Activated CD8-positive, alpha-beta memory T cell treated with anti-CD3 and anti-CD28 coated beads for 36 hours (primary cell): ENCODE measurements around the gene PIGL. TPM values are rescaled to one million over a fixed set of nuclear protein-coding genes. Genes with fewer than 3 reads are reported as not detected.

Experiments used
- CTCF ChIA-PET: fragments of 350-600 bp; sonication (Branson Sonifier 250); formaldehyde crosslinking; loops from one replicate; lab custom pipeline; 2021; ENCODE audit warnings: antibody characterized with exemption; lab: Charles Lee
- POLR2A ChIA-PET: fragments of 350-600 bp; sonication (Branson Sonifier 250); formaldehyde crosslinking; loops from one replicate; lab custom pipeline; 2021; ENCODE audit warnings: antibody characterized with exemption; lab: Charles Lee
- total RNA-seq, 2 experiments: library from RNA; stranded (reverse); gene quantifications; one replicate each; pipeline ENCODE4 v1.2.3, GENCODE V29; 2021

PIGL gene
- total RNA-seq, 2 experiments from 2014 or later: 31.8 to 32.6 TPM

DNA sequence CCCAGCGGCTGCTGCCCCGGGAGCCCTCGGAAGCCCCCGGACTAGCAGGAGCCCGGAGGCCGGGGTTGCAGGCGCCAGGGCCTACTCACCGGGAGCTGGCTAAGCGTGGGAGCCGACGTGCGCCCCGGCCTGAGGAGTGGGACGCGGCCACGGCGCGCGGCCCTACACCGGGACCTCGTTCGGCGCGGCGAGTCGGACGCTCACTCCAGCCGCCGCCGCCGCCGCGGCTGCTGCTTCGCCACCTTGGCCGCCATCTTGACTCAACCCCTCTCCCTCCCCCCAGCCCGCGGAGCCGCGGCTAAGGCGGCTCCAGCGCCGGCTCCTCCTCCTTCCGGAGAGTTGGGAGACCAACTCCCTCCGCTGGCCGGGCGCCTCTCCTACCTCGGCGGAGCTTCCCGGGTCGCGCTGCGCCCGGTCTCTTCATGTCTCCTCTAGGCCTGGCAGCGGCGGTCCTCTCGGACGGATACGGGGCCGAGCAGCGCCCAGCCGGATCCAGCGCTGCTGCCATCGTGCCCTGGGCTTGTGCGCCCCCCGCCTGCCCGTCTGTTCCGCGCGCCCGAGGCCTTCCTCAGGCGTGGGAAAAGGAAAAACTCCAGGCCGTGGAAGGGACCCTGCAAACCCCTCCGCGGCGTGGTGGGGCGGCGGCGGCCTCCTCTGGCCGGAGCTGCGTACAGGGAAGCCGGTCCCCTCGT lies 1.6 kb upstream of the PIGL start, which contains the start of gene NCOR1:
Gene NCOR1 (minus strand): TSS at position 262 of the 692 bp plus-strand sequence. CDS start 20,965 bp downstream, outside the sequence.
- CTCF ChIA-PET: interaction anchor here (0.6 to 1.1 kb wide), 2 partner anchors 15 to 188 kb away, joined by 3 to 5 read pairs; no protein-coding TSS in a partner anchor
- POLR2A ChIA-PET: interaction anchor here (0.7 to 1.3 kb wide), 3 partner anchors 11 to 137 kb away, joined by 3 to 5 read pairs (median 4); no protein-coding TSS in a partner anchor

DNA sequence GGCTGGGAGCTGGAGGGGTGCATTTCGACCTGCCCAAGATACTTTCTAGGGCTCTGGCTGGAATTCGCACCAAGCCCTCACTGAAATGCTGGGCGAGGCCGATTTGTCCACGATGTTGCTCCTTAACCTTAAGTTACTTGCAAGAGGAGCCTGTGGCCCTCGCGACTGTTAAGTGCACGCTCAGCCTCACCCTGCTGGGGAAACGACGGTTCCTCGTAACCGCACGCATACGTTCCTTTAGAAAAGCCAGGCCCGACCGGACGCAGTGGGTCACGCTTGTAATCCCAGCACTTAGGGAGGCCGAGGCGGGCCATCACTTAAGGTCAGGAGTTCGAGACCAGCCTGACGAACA lies 1.1 kb upstream of the PIGL start:
- ChIA-PET CTCF (interaction anchor here (1.1 kb wide), 1 partner anchor 14 kb away, joined by 5 read pairs; no protein-coding TSS in a partner anchor), POLR2A (interaction anchor here (0.6 to 1.3 kb wide), 3 partner anchors 10 to 70 kb away, joined by 3 to 4 read pairs (median 4); no protein-coding TSS in a partner anchor)

DNA sequence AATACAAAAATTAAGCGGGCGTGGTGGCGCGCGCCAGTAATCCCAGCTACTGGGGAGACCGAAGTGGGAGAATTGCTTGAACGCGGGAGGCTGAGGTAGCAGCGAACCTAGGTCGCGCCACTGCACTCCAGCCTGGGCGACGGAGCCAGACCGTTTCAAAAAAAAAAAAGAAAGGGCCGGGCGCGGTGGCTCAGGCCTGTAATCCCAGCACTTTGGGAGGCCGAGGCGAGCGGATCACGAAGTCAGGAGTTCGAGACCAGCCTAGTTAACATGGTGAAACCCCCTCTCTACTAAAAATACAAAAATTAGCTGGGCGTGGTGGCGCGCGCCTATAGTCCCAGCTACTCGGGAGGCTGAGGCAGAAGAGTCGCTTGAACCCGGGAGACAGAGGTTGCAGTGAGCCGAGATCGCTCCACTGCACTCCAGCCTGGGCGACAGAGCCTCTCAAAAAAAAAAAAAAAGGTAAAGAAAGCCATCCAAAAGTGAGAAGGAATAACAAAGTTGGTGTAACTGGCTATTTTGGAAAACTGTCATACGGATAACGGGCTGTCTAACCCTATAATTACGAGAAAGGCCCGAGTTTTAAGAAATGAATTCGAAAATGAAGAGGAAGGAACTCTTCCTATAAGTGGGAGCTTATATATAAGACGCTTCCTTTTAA lies 539 bp upstream of the PIGL start:
- ChIA-PET POLR2A (interaction anchor here (0.6 to 1.3 kb wide), 3 partner anchors 29 to 164 kb away, joined by 4 read pairs; partner anchors contain the start of gene UBB), CTCF (interaction anchor here (1.1 kb wide), 1 partner anchor 14 kb away, joined by 5 read pairs; no protein-coding TSS in a partner anchor)

DNA sequence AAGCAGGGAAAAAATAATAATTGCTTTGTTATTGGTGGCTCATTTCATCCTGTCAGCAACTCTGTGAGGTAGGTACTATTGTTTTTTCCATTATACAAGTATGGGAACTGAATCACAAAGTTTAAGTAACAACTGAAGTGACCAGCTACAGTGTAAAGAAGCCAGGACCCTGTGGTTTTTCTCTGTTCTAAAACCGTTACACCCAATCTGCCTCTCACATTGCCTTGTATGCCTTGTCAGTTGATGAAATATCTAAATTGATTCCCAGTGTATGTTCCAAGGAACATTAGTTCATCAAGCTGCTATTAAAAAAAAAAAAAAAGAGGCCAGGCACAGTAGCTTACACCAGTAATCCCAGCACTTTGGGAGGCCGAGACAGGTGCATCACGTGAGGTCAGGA lies 5.4 kb downstream of the PIGL start:
- POLR2A ChIA-PET: interaction anchor here (0.6 kb wide), 1 partner anchor 67 kb away, joined by 3 read pairs; no protein-coding TSS in a partner anchor
- CTCF ChIA-PET: interaction anchor here (1.1 kb wide), 1 partner anchor 62 kb away, joined by 3 read pairs; no protein-coding TSS in a partner anchor

DNA sequence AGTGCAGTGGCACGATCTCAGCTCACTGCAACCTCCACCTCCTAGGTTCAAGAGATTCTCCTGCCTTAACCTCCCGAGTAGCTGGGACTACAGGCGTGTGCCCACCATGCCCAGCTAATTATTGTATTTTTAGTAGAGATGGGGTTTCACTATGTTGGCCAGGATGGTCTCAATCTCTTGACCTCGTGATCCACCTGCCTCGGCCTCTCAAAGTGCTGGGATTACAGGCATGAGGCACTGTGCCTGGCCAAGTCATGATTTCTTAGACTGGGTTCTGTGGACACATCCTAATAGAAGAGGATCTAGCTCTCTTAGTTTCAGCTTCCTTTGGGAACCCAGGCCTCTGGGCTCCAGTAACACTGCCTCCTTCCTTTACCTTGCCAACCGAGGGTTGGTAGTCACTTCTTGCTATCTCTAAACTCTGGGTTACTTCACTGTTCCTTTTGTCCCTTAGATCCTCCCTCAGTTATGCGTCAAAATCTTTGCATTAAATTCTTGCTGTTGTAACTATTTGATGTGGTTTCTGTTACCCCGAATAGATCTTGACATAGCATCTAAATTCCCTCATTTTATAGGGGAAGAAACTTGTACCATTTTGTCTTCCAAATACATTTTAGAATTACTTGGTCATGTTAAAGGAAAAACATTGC lies 13.0 kb downstream of the PIGL start:
- ChIA-PET CTCF (interaction anchor here (0.7 to 2.0 kb wide), 5 partner anchors 9 to 135 kb away, joined by 3 to 7 read pairs (median 5); partner anchors contain the start of genes CENPV and NCOR1), POLR2A (interaction anchor here (0.6 kb wide), 2 partner anchors 134 to 961 kb away, joined by 3 to 4 read pairs; no protein-coding TSS in a partner anchor)

DNA sequence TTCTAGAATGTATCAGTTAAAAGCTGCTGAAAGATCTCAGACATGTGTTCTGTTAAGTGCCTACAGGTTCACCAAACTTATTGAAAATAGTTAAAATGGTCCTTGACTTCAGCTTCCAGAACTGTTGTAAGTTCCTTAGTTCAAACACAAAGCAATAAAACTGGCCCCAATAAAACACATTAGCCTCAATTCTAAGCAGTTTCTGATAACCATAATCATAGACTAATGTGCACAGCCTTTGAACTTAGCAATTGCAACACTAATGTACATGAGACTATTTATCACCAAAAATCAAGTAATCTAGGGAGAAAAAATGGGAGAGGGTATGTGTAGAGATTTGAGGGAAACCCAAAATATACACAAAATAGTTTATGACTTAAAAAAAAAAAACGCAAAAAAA lies 15.4 kb downstream of the PIGL start:
- POLR2A ChIA-PET: interaction anchor here (0.7 kb wide), 1 partner anchor 336 kb away, joined by 3 read pairs; no protein-coding TSS in a partner anchor

DNA sequence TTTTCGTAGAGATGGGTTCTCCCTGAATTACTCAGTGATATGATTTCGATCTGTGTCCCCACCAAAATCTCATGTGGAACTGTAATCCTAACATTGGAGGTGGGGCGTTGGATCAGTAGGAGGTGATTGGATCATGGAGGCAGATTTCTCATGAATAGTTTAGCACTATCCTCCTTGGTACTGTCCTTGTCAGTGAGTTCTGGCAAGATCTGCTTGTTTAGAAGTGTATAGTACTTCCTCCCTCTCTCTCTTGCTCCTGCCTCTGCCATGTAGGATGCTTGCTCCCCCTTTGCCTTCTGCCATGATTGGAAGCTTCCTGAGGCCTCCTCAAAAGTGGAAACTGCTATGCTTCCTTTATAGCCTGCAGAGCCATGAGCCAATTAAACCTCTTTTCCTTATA lies 22.9 kb downstream of the PIGL start:
- ChIA-PET POLR2A (no interaction called here), CTCF (interaction anchor here (1.7 kb wide), 1 partner anchor 10 kb away, joined by 5 read pairs; no protein-coding TSS in a partner anchor)

More for the DNA sequence above, 15.4 kb downstream of the PIGL start:
- CTCF ChIA-PET: no interaction called here

DNA sequence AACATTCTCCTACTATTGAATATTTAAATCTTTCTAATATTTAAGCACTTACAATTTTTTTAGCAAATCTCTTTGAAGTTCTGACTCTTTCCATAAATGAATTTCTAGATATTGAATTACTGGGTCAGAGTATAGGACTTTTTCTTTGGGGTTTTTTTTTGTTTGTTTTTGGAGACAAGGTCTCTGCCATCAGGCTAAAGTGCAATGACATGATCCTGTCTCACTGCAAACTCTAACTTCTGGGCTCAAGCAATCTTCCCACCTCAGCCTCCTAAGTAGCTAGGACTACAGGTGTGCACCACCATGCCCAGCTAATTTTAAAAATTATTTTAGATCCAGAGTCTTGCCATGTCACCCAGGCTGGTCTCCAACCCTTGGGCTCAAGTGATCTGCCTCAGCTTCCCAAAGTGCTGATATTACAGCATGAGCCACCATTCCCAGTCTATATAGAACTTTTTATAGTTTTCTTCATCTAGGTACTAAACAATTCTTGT lies 24.9 kb downstream of the PIGL start:
- POLR2A ChIA-PET: no interaction called here
- CTCF ChIA-PET: no interaction called here

DNA sequence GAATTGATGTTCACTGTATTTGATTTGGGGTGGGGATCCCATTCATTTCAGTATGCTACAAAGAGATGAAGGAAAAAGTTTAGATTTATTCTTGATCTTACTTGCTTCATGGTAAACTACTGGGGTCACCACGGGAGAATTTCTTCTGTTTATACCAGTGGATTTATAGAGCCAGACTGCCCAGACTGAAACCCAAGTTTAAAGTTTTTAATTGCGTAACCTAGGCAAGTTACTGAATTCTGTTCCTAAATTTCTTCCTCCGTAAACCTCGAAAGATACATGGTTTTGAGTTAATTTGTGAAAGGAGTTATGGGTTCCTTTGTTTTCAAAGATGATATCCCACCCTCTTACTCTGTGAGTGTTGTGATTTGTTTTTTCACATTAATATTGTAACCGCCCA lies 26.4 kb downstream of the PIGL start:
- CTCF ChIA-PET: no interaction called here
- POLR2A ChIA-PET: no interaction called here

DNA sequence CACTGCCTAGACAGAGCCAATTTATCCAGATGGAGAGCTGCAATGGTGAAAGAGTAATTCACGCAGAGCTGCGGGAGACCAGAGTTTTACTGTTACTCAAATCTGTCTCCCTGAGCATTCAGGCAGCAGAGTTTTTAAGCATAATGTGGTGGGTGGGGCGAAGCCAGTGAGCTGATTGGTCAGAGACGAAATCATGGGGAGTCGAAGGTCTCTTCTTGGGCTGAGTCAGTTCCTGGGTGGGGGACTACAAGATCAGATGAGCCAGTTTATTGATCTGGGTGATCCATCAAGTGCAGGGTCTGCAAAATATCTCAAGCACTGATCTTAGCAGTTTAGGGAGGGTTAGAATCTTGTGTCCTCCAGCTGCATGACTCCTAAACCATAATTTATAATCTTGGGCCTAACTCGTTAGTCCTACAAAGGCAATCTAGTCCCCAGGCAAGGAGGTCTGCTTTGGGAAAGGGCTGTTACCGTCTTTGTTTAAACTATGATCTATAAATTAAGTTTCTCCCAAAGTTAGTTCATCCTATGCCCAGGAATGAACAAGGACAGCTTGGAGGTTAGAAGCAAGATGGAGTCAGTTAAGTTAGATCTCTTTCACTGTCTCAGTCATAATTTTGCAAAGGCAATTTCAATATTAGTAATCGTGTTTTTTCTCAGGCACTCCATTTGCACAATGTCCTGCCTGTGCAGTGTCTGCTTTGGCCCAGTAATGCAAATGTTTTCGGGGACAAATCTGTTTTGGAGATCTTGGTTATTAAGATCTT lies 27.0 kb downstream of the PIGL start:
- CTCF ChIA-PET: no interaction called here
- POLR2A ChIA-PET: no interaction called here

DNA sequence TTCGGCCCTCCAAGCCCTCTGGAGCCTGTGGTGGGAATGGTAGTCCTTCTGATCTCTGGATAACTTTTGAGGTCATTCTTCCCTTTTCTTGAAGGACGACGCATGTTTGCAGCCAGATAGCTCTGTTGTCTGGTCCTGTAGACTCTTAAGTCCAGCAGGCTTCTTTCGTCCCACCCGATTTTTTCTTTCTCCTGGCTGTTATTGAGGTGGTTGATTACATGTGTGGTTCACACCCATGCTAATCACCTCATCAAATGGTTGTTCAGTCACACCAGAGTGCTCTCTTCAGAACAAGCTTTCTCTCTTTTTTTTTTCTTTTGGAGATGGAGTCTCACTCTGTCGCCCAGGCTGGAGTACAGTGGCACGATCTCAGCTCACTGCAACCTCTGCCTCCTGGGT lies 30.6 kb downstream of the PIGL start:
- CTCF ChIA-PET: no interaction called here
- POLR2A ChIA-PET: no interaction called here

DNA sequence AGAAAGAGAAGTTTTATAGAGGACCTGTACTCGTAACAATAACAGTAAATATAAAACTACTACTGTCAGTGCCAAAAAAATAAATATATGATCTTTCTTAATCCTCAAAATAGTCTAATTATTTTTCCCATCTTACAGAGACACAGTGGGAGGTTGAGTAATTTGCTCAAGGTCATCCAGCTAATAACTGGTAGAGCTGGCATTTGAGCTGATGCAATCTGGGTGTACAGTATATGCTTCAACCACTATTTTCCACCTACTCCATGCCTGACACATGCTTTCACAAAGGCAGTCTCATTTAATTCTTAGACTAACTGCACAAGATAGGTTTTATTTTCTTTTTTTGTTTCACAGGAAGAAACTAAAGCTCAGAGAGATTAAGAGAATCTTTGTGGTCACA lies 33.6 kb downstream of the PIGL start:
- POLR2A ChIA-PET: interaction anchor here (0.5 to 1.0 kb wide), 2 partner anchors 19 to 34 kb away, joined by 3 read pairs; no protein-coding TSS in a partner anchor
- CTCF ChIA-PET: interaction anchor here (1.0 kb wide), 1 partner anchor 25 kb away, joined by 3 read pairs; no protein-coding TSS in a partner anchor

DNA sequence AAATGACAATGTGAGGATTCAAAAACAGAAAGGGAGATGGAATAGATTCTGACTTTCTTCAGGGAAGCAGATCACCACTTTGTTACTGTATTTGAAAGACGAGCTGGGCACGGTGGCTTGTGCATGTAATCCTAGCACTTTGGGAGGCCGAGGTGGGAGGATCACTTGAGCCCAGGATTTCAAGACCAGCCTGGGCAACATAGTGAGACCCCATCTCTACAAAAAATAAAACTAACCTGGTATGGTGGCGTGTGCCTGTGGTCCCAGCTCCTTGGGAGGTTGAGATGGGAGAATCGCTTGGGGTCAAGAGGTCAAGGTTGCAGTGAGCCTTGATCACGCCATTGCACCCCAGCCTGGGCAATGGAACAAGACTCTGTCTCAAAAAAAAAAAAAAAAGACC lies 34.0 kb downstream of the PIGL start:
- ChIA-PET POLR2A (interaction anchor here (1.0 kb wide), 1 partner anchor 33 kb away, joined by 3 read pairs; no protein-coding TSS in a partner anchor), CTCF (interaction anchor here (1.0 kb wide), 1 partner anchor 25 kb away, joined by 3 read pairs; no protein-coding TSS in a partner anchor)

DNA sequence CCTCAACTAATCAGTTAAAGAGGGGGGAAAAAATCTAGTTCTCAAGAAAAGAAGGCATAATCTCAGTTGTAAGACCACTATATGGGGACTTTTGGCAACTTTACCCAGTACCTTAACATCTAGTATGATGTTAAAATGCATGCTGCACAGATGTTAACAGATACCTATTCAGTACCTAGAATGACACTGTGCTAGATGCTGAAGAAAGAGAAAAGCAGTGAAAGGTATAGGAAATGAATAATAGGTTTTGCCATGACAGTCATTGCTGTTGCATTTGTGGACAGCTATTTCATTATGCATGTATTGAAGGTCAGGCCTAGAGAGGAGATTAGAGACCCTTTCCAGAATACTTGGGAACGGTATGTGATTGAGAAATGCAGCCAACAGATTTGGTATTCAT lies 34.5 kb downstream of the PIGL start:
- POLR2A ChIA-PET: interaction anchor here (1.0 kb wide), 1 partner anchor 33 kb away, joined by 3 read pairs; no protein-coding TSS in a partner anchor
- CTCF ChIA-PET: no interaction called here

DNA sequence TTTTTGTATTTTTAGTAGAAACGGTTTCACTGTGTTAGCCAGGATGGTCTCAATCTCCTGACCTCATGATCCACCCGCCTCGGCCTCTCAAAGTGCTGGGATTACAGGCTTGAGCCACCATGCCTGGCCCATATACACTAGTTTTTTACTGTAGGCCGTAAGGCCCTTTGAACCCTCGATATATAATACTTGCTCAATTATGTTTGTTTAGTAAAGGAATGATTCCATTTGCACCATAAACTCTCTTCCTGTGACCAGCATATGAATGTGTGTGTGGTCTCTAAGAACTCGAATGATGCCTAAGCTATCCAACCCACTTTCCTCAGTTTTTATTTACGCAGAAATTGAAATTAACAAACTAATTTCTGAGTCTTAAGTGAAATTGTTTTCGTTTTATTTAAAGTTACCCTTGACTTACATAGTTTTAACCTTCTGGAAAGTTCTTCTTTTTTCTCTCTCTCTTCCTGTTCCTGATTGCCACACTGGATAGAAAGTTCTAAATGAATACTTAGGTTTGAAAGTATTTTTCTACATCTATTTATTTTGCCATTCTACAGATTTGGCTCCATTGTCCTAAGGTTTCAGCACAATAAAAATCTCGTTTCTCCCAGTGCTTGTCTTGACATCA lies 37.9 kb downstream of the PIGL start:
- CTCF ChIA-PET: no interaction called here
- POLR2A ChIA-PET: no interaction called here

DNA sequence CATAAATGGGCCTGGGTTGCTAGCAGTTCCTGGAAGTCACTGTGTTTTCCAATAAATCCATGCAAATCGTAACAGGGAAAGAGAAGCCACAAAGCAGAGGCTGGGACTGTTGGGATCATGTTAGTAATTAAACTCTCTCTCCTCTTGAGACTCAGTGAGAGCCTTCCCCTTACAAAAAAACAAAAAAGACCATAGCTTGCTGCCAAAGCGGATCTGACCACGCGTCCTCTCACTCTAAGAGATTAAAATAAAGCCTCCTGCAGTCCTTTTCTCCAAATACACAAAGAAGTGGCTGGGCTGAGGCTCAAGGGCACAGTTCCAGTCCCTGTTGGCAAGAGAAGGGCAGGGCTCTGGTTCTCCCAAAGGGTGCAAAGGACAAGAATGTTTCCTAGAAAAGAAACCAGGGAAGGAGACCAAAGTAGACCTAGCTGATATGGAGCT lies 38.5 kb downstream of the PIGL start:
- POLR2A ChIA-PET: no interaction called here
- CTCF ChIA-PET: interaction anchor here (1.1 kb wide), 1 partner anchor 108 kb away, joined by 3 read pairs; no protein-coding TSS in a partner anchor

DNA sequence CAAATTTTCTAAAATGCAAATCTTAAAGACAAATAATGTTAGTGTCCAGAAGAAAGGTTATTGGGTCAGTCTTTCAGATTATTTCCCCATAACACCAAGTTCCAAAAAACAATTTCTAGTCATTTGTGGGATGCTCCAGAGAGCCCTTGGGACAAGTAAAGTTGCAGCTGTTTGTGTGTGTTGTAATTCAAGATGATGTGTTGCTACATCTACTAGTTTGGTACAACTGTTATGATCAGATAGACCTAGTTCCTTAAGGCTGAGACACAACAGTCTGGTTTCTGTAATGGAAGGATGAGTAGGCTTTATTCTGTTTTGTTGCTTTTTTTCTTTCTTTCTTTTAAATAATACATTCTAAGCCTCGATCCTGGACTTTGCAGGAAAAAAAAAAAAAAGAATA lies 41.9 kb downstream of the PIGL start:
- ChIA-PET CTCF (no interaction called here), POLR2A (no interaction called here)
